Breast epithelium (tissue), 3 donors: ENCODE measurements around the gene PDE4D.

Source experiments
- CTCF ChIP-seq, 3 donors: fragments of 450-650 bp; IDR thresholded peaks; one replicate each; pipeline ENCODE4 v1.5.1; 2016 to 2017; ENCODE audit warnings: antibody characterized with exemption in 3 of 3, mild to moderate bottlenecking in 3 of 3, moderate library complexity in 3 of 3
- POLR2A ChIP-seq: fragments of 450-650 bp; IDR thresholded peaks from one replicate; pipeline ENCODE4 v1.6.1; 2016; ENCODE audit warnings: antibody characterized with exemption, mild to moderate bottlenecking, moderate library complexity

GRCh38 chr5:59064293-59064692 is 829.2 kb downstream of the PDE4D start:
- TF ChIP-seq POLR2A (no peak), CTCF (IDR thresholded peaks at IDR 0.05) (no peak)
